ENCODE data around the gene MMUT.
"Not testable (repeated sequence)": the region's sequence is repeated elsewhere in the genome, so short reads cannot be mapped to it uniquely, and the experiment has no call there.

The MMUT gene

GRCh38 chr6:49406250-49406970, 56.6 kb downstream of the MMUT start:
- DNase-seq (ENCODE audit: low read depth, low spot score) = no peak
- in situ Hi-C loops (cut with HindIII; ENCODE audit: low sequenced_read_pairs) = no loop called here

GRCh38 chr6:49401063-49401462, 62.0 kb downstream of the MMUT start:
- H3K4me3 ChIP-seq (ENCODE audit: low read depth, low read length) = no peak overlapping the region
- in situ Hi-C loops (cut with HindIII; ENCODE audit: low sequenced_read_pairs) = no loop called here
- TF ChIP-seq CTCF (IDR thresholded peaks at IDR 0.05; ENCODE audit: low read depth, low read length) = no peak
- DNase-seq (ENCODE audit: low read depth, low spot score) = no peak

More at GRCh38 chr6:49406250-49406970, 56.6 kb downstream of the MMUT start:
- no peak for TF ChIP-seq CTCF (IDR thresholded peaks at IDR 0.05; ENCODE audit: low read depth, low read length)
- H3K4me3 ChIP-seq (ENCODE audit: low read depth, low read length) = no peak overlapping the region

GRCh38 chr6:49386667-49387508, 76.2 kb downstream of the MMUT start:
- DNase-seq (ENCODE audit: low read depth, low spot score); in situ Hi-C loops (cut with HindIII; ENCODE audit: low sequenced_read_pairs); H3K4me3 ChIP-seq (ENCODE audit: low read depth, low read length): not testable (repeated sequence)

GRCh38 chr6:49384904-49385303, 78.1 kb downstream of the MMUT start:
- no peak for TF ChIP-seq CTCF (IDR thresholded peaks at IDR 0.05; ENCODE audit: low read depth, low read length)
- H3K4me3 ChIP-seq (ENCODE audit: low read depth, low read length) = no peak overlapping the region
- in situ Hi-C loops (cut with HindIII; ENCODE audit: low sequenced_read_pairs) = no loop called here
- DNase-seq (ENCODE audit: low read depth, low spot score) = no peak
